Stimulated activated CD8-positive, alpha-beta memory T cell treated with anti-CD3 and anti-CD28 coated beads, Interleukin-4, amount 100 ng/mL, for 4 hours (primary cell): ENCODE measurements around the gene ABCD1.
"Not testable (repeated sequence)": the region's sequence is repeated elsewhere in the genome, so short reads cannot be mapped to it uniquely, and the experiment has no call there.

Experiments
- DNase-seq, 2 donors: peaks; one replicate each; pipeline ENCODE4 v3.0.0-alpha.2; 2020; ENCODE audit warnings: low read depth in 2 of 2, low spot score in 1 of 2

ABCD1 gene

GRCh38 chrX:153694256-153694655 lies 30.4 kb upstream of the ABCD1 start:
- DNase-seq: not testable (repeated sequence)

- no peak for DNase-seq
Observed at GRCh38 chrX:153694687-153695270, 29.9 kb upstream of the ABCD1 start.

- DNase-seq: no peak
Observed at GRCh38 chrX:153696100-153696499, 28.6 kb upstream of the ABCD1 start.

GRCh38 chrX:153696538-153696937 lies 28.1 kb upstream of the ABCD1 start:
- not testable (repeated sequence) for DNase-seq

GRCh38 chrX:153696986-153697722 lies 27.5 kb upstream of the ABCD1 start:
- DNase-seq: not testable (repeated sequence)

GRCh38 chrX:153697924-153698865 lies 26.5 kb upstream of the ABCD1 start:
- DNase-seq: no peak

- DNase-seq: not testable (repeated sequence)
Observed at GRCh38 chrX:153699210-153699783, 25.4 kb upstream of the ABCD1 start.

- not testable (repeated sequence) for DNase-seq
Observed at GRCh38 chrX:153699784-153700371, 24.8 kb upstream of the ABCD1 start.

- no peak for DNase-seq
Observed at GRCh38 chrX:153700376-153700945, 24.2 kb upstream of the ABCD1 start.

GRCh38 chrX:153700967-153701366 lies 23.7 kb upstream of the ABCD1 start:
- DNase-seq: no peak

GRCh38 chrX:153701706-153702105 lies 22.9 kb upstream of the ABCD1 start:
- no peak for DNase-seq

- DNase-seq: no peak
Observed at GRCh38 chrX:153702336-153703035, 22.2 kb upstream of the ABCD1 start.

GRCh38 chrX:153703036-153703370 lies 21.7 kb upstream of the ABCD1 start:
- DNase-seq: no peak

GRCh38 chrX:153704021-153704526 lies 20.6 kb upstream of the ABCD1 start:
- no peak for DNase-seq

- not testable (repeated sequence) for DNase-seq
Observed at GRCh38 chrX:153704631-153705402, 19.8 kb upstream of the ABCD1 start.

GRCh38 chrX:153705403-153706060 lies 19.1 kb upstream of the ABCD1 start:
- not testable (repeated sequence) for DNase-seq

- DNase-seq: no peak
Observed at GRCh38 chrX:153706799-153707198, 17.9 kb upstream of the ABCD1 start.

- no peak for DNase-seq
Observed at GRCh38 chrX:153707406-153707805, 17.2 kb upstream of the ABCD1 start.

GRCh38 chrX:153708415-153708814 lies 16.2 kb upstream of the ABCD1 start:
- no peak for DNase-seq
